HepG2 (cell line): Measurements from ENCODE around the gene LRP5. TPM values are rescaled to one million over a fixed set of nuclear protein-coding genes. Genes with fewer than 3 reads are reported as not detected.

Experiments
- ARHGAP35 ChIP-seq: sonication (generic); formaldehyde crosslinking; IDR thresholded peaks from 2 replicates; pipeline ENCODE4 v1.9.0; 2022; ENCODE audit warnings: mild to moderate bottlenecking, inconsistent platforms, moderate library complexity, missing genetic modification reagents, borderline replicate concordance
- ARID5B ChIP-seq: IDR thresholded peaks from 2 replicates; pipeline ENCODE4 v1.4.0; 2020; ENCODE audit warnings: mild to moderate bottlenecking, missing genetic modification reagents
- ELF3 ChIP-seq: IDR thresholded peaks from 2 replicates; pipeline ENCODE4 v1.6.1; 2016; ENCODE audit warnings: missing genetic modification reagents, missing compliant biosample characterization
- GTF3A ChIP-seq: sonication (generic); formaldehyde crosslinking; conservative IDR thresholded peaks from 2 replicates; pipeline ENCODE4 v1.4.0; 2020; ENCODE audit warnings: mild to moderate bottlenecking, missing genetic modification reagents
- MAZ ChIP-seq, 2 experiments: sonication (generic) in 1 of 2; formaldehyde crosslinking in 1 of 2; IDR thresholded peaks; 2 replicates each; pipeline versions ENCODE4 v1.5.0 to v1.6.1; 2012 to 2020; ENCODE audit warnings: low read depth in 2 of 2, mild to moderate bottlenecking in 2 of 2, borderline replicate concordance in 1 of 2, improper control_type of control experiment in 1 of 2, low read length in 1 of 2, missing genetic modification reagents in 1 of 2, moderate library complexity in 1 of 2
- NFE2 ChIP-seq: sonication (generic); formaldehyde crosslinking; IDR thresholded peaks from 2 replicates; pipeline ENCODE4 v1.4.0; 2020; ENCODE audit warnings: missing genetic modification reagents
- NRL ChIP-seq: sonication (generic); formaldehyde crosslinking; IDR thresholded peaks from 2 replicates; pipeline ENCODE4 v1.5.0; 2020; ENCODE audit warnings: missing genetic modification reagents, mild to moderate bottlenecking, moderate library complexity, borderline replicate concordance
- RBFOX2 ChIP-seq: fragments of 200-400 bp; formaldehyde crosslinking; IDR thresholded peaks from 2 replicates; pipeline ENCODE4 v1.6.1; 2017; ENCODE audit warnings: low read depth, mild to moderate bottlenecking, low read length
- RBM39 ChIP-seq: fragments of 200-400 bp; formaldehyde crosslinking; IDR thresholded peaks from one replicate; pipeline ENCODE4 v1.6.1; 2018; ENCODE audit warnings: antibody characterized with exemption, mild to moderate bottlenecking, low read depth, low read length; ENCODE audit not compliant: poor library complexity, severe bottlenecking
- SMC3 ChIP-seq: IDR thresholded peaks from 2 replicates; pipeline ENCODE4 v1.6.1; 2011; ENCODE audit warnings: low read length, improper control_type of control experiment
- SRF ChIP-seq: IDR thresholded peaks from 2 replicates; pipeline ENCODE4 v1.6.1; 2011; ENCODE audit warnings: mild to moderate bottlenecking, low read depth, low read length, moderate library complexity
- STAT6 ChIP-seq: sonication (generic); formaldehyde crosslinking; IDR thresholded peaks from 2 replicates; pipeline ENCODE4 v1.4.0; 2020; ENCODE audit warnings: missing genetic modification reagents, mild to moderate bottlenecking, borderline replicate concordance
- TFAP4 ChIP-seq: sonication (generic); IDR thresholded peaks from 2 replicates; pipeline ENCODE4 v1.6.1; 2016; ENCODE audit warnings: low read depth, borderline replicate concordance
- ZBTB20 ChIP-seq: sonication (generic); formaldehyde crosslinking; IDR thresholded peaks from 2 replicates; pipeline ENCODE4 v1.8.1; 2023; ENCODE audit warnings: missing genetic modification reagents, low read depth, mild to moderate bottlenecking, borderline replicate concordance
- ZC3H13 ChIP-seq: sonication (generic); formaldehyde crosslinking; IDR thresholded peaks from 2 replicates; pipeline ENCODE4 v1.8.1; 2023; ENCODE audit warnings: mild to moderate bottlenecking, missing genetic modification reagents, moderate library complexity
- ZFP91 ChIP-seq: sonication (generic); formaldehyde crosslinking; IDR thresholded peaks from 2 replicates; pipeline ENCODE4 v1.9.0; 2022; ENCODE audit warnings: missing genetic modification reagents, mild to moderate bottlenecking, borderline replicate concordance
- ZNF143 ChIP-seq: sonication (generic); formaldehyde crosslinking; IDR thresholded peaks from 2 replicates; pipeline ENCODE4 v1.4.0; 2020; ENCODE audit warnings: missing genetic modification reagents
- ZNF274 ChIP-seq: sonication (generic); formaldehyde crosslinking; IDR thresholded peaks from 2 replicates; pipeline ENCODE4 v1.5.1; 2020; ENCODE audit warnings: mild to moderate bottlenecking, missing genetic modification reagents
- ZNF761 ChIP-seq: sonication (generic); formaldehyde crosslinking; conservative IDR thresholded peaks from 2 replicates; pipeline ENCODE4 v1.4.0; 2020; ENCODE audit warnings: mild to moderate bottlenecking, missing genetic modification reagents
- ZZZ3 ChIP-seq: sonication (generic); formaldehyde crosslinking; IDR thresholded peaks from 2 replicates; pipeline ENCODE4 v1.4.0; 2020; ENCODE audit warnings: missing genetic modification reagents, mild to moderate bottlenecking, borderline replicate concordance
- polyA plus RNA-seq, 8 experiments: library from polyadenylated mRNA; depleted of rRNA in 3 of 8; stranded (reverse) in 7 of 8; unstranded in 1 of 8; fragments of >200 nt; fragmentation: Illumina TruSeq in 4 of 8; extraction: Trizol in 4 of 8; gene quantifications; 2 replicates each; pipeline versions ENCODE4 v1.2.1 to v1.2.3, GENCODE V29; 2011 to 2016; ENCODE audit warnings: low read depth in 4 of 8, missing spikeins in 1 of 8, mixed read lengths in 1 of 8; ENCODE audit not compliant: insufficient read depth in 1 of 8
- total RNA-seq, 5 experiments: library from RNA; depleted of rRNA; stranded (reverse); fragments of >200 nt; fragmentation: Illumina TruSeq; extraction: Trizol; gene quantifications; 2 replicates each; pipeline ENCODE4 v1.2.3, GENCODE V29; 2016; ENCODE audit warnings: low read depth in 1 of 5

LRP5 gene
- total and polyA plus RNA-seq, 2 of the 13 experiments (the other 11 are each of a cell fraction or from before 2014, with no cell fraction given): 40.4 to 64.0 TPM

- no peak for TF ChIP-seq NRL (CRISPR knock-in tag)
- TF ChIP-seq SRF: no peak
- TF ChIP-seq ZNF274 (CRISPR knock-in tag): no peak
- TF ChIP-seq ARID5B (CRISPR knock-in tag): peak; percentile 26; the same call in 1 of the 2 replicates
- no peak for TF ChIP-seq ZBTB20
- no peak for TF ChIP-seq MAZ (IDR thresholded peaks at IDR 0.05; ENCODE audit: borderline replicate concordance, low read depth, low read length)
- TF ChIP-seq MAZ (CRISPR knock-in tag; IDR thresholded peaks at IDR 0.05; ENCODE audit: low read depth): no peak
- TF ChIP-seq ZNF143 (CRISPR knock-in tag): no peak
- TF ChIP-seq NFE2 (CRISPR knock-in tag): no peak
- no peak for TF ChIP-seq ZFP91 (CRISPR knock-in tag)
- no peak for TF ChIP-seq SMC3
- TF ChIP-seq TFAP4: no peak
- TF ChIP-seq ELF3 (CRISPR knock-in tag): peak; percentile 69
- peak; percentile 61 for TF ChIP-seq RBM39
- no peak for TF ChIP-seq ZZZ3
- no peak for TF ChIP-seq ZC3H13 (CRISPR knock-in tag)
- TF ChIP-seq RBFOX2: 0 out of 2 replicates have a peak, but pooled peaks have one; percentile 28
- no peak for TF ChIP-seq ZNF761
- TF ChIP-seq ARHGAP35: no peak
- TF ChIP-seq STAT6 (CRISPR knock-in tag): no peak
- no peak for TF ChIP-seq GTF3A (CRISPR knock-in tag)
Measured at GRCh38 chr11:68373815-68374501, 61.6 kb downstream of the LRP5 start (continued).
